Sigmoid colon (tissue), 7 donors: ENCODE data around the gene IPO8. TPM values are rescaled to one million over a fixed set of nuclear protein-coding genes. Genes with fewer than 3 reads are reported as not detected.

ENCODE experiments used
- DNase-seq: peaks from one replicate; pipeline ENCODE4 v3.0.0-alpha.2; 2019
- H3K27ac ChIP-seq, 4 donors: fragments of 200-600 bp; sonication (generic); one replicate each; pipeline ENCODE4 v1.5.1; 2016 to 2019; ENCODE audit warnings: mild to moderate bottlenecking in 1 of 4
- H3K27me3 ChIP-seq, 3 donors: fragments of 200-600 bp; sonication (generic); one replicate each; pipeline ENCODE4 v1.5.1; 2019; ENCODE audit warnings: mild to moderate bottlenecking in 1 of 3
- H3K36me3 ChIP-seq, 4 donors: fragments of 200-600 bp; sonication (generic); one replicate each; pipeline ENCODE4 v1.5.1; 2016 to 2019
- H3K4me1 ChIP-seq, 4 donors: fragments of 200-600 bp; sonication (generic); one replicate each; pipeline ENCODE4 v1.5.1; 2017 to 2019
- H3K4me3 ChIP-seq, 4 donors: fragments of 200-600 bp; sonication (generic); one replicate each; pipeline ENCODE4 v1.5.1; 2017 to 2019; ENCODE audit warnings: mild to moderate bottlenecking in 2 of 4, moderate library complexity in 1 of 4
- H3K9me3 ChIP-seq, 4 donors: fragments of 200-600 bp in 3 of 4; sonication (generic) in 3 of 4; one replicate each; pipeline versions ENCODE4 v1.5.1 to v1.6.1; 2013 to 2019
- EP300 ChIP-seq, 4 donors: sonication (generic); formaldehyde crosslinking; IDR thresholded peaks; one replicate each; pipeline ENCODE4 v1.6.1; 2017; ENCODE audit warnings: antibody characterized with exemption in 4 of 4
- POLR2A ChIP-seq, 2 donors: fragments of 450-650 bp; IDR thresholded peaks; one replicate each; pipeline ENCODE4 v1.6.1; 2016; ENCODE audit warnings: antibody characterized with exemption in 2 of 2, mild to moderate bottlenecking in 2 of 2, moderate library complexity in 2 of 2
- POLR2AphosphoS5 ChIP-seq, 4 donors: sonication (generic); formaldehyde crosslinking; IDR thresholded peaks; one replicate each; pipeline ENCODE4 v1.6.1; 2017; ENCODE audit warnings: antibody characterized with exemption in 4 of 4
- WGBS, 2 donors: extraction: QIAGEN DNeasy Blood & Tissue Kit; methylation state at CpG; one replicate each; pipeline ENCODE4 v1.1.7; 2013; 5-methylcytosine and 5-hydroxymethylcytosine counted together
- intact Hi-C: fragments of 100-400 bp; cut with DNase I; formaldehyde crosslinking; loops from one replicate; pipeline ENCODE4 v1.15.1; 2023
- polyA plus RNA-seq, 3 donors: library from polyadenylated mRNA; stranded (reverse); fragments of 200-250 nt; gene quantifications; one replicate each; pipeline ENCODE4 v1.2.3, GENCODE V29; 2013
- total RNA-seq, 4 donors: library from RNA; depleted of rRNA; stranded (reverse); fragments of >200 nt; gene quantifications; one replicate each; pipeline ENCODE4 v1.1.0, GENCODE V29; 2016
- TF ChIP-seq, protein P1 (sequence below), 4 experiments: fragments of 450-650 bp in 3 of 4; fragments of 200-600 bp in 1 of 4; IDR thresholded peaks; one replicate each; pipeline ENCODE4 v1.5.1; 2016 to 2019; ENCODE audit warnings: antibody characterized with exemption in 4 of 4, mild to moderate bottlenecking in 3 of 4, moderate library complexity in 2 of 4
- donor health status: healthy with polysubstance abuse.
- donor health status: Bipolar disorder and iron deficiency.
- donor health status: healthy.

IPO8 gene
- total and polyA plus RNA-seq, 7 donors: 20.1 to 61.2 (median 32.8) TPM

DNA sequence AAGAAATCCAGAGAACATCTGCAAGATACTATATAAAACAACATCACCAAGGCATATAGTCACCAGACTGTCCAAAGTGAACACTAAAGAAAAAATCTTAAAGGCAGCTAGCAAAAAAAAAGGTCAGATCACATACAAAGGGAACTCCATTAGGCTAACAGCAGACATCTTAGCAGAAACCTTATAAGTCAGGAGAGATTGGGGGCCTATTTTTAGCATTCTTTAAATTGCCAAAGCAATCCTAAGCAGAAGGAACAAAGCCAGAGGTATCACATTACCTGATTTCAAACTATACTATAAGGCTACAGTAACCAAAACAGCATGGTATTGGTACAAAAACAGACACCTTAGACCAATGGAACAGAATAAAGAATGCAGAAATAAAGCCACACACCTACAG, 92.5 kb downstream of the IPO8 start:
- intact Hi-C loops: no loop called here
- Histone ChIP-seq H3K9me3 (peaks cover 0 to 2% (median 0%) of the 10 kb centered on the region in 4 donors), H3K36me3 (no peaks in the 10 kb centered on the region), H3K27me3 (no peaks in the 10 kb centered on the region), H3K4me1 (no peaks in the 10 kb centered on the region), H3K4me3 (no peak overlapping the region), H3K27ac (no peak overlapping the region)
- no peak for DNase-seq
- TF ChIP-seq EP300 (IDR thresholded peaks at IDR 0.05): no peak
- TF ChIP-seq, protein P1, sequence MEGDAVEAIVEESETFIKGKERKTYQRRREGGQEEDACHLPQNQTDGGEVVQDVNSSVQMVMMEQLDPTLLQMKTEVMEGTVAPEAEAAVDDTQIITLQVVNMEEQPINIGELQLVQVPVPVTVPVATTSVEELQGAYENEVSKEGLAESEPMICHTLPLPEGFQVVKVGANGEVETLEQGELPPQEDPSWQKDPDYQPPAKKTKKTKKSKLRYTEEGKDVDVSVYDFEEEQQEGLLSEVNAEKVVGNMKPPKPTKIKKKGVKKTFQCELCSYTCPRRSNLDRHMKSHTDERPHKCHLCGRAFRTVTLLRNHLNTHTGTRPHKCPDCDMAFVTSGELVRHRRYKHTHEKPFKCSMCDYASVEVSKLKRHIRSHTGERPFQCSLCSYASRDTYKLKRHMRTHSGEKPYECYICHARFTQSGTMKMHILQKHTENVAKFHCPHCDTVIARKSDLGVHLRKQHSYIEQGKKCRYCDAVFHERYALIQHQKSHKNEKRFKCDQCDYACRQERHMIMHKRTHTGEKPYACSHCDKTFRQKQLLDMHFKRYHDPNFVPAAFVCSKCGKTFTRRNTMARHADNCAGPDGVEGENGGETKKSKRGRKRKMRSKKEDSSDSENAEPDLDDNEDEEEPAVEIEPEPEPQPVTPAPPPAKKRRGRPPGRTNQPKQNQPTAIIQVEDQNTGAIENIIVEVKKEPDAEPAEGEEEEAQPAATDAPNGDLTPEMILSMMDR (IDR thresholded peaks at IDR 0.05): no peak
- no peak for TF ChIP-seq POLR2A (IDR thresholded peaks at IDR 0.05)
- no peak for TF ChIP-seq POLR2AphosphoS5 (IDR thresholded peaks at IDR 0.05)

- WGBS, 2 donors: 90 to 91% methylated on average over 3 of the region's 3 CpGs
- intact Hi-C loops: no loop called here
Measured at GRCh38 chr12:30602678-30603077, 93.0 kb downstream of the IPO8 start.

DNA sequence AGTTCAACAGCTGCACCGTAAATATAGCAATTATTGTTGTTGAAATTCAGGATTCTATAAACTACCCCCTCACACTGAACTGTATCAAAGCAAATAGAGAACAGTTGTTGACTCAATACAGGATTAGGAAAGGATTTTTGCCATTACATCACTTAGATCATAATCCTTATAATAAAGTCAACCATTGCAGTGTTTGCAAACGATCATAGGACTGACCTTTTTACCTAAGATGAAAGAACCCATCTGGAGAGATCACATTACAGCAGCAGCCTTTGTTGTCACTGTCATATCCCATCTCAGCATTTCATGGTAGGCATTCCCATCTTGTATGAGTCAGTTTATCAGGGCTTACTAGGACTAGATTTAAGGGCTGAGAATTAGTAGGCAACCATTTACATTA, 96.1 kb downstream of the IPO8 start:
- no peaks in the 10 kb centered on the region for H3K36me3 ChIP-seq
- no peak overlapping the region for H3K27ac ChIP-seq
- DNase-seq: no peak
- no peaks in the 10 kb centered on the region for H3K27me3 ChIP-seq
- no peak overlapping the region for H3K4me3 ChIP-seq
- WGBS, 2 donors: 48 to 53% methylated on average over 2 of the region's 2 CpGs
- TF ChIP-seq POLR2A (IDR thresholded peaks at IDR 0.05) (no peak), EP300 (IDR thresholded peaks at IDR 0.05) (no peak), POLR2AphosphoS5 (IDR thresholded peaks at IDR 0.05) (no peak)
- TF ChIP-seq, protein P1 (IDR thresholded peaks at IDR 0.05): no peak
- H3K4me1 ChIP-seq: no peaks in the 10 kb centered on the region
- H3K9me3 ChIP-seq: peaks cover 0 to 2% (median 0%) of the 10 kb centered on the region in 4 donors
- intact Hi-C loops: no loop called here

More at GRCh38 chr12:30602678-30603077, 93.0 kb downstream of the IPO8 start:
- no peak for TF ChIP-seq EP300 (IDR thresholded peaks at IDR 0.05)
- TF ChIP-seq, protein P1 (IDR thresholded peaks at IDR 0.05): no peak
- no peak for TF ChIP-seq POLR2A (IDR thresholded peaks at IDR 0.05)
- TF ChIP-seq POLR2AphosphoS5 (IDR thresholded peaks at IDR 0.05): no peak
- no peaks in the 10 kb centered on the region for H3K36me3 ChIP-seq
- peaks cover 0 to 2% (median 0%) of the 10 kb centered on the region in 4 donors for H3K9me3 ChIP-seq
- H3K4me1 ChIP-seq: no peaks in the 10 kb centered on the region
- H3K4me3 ChIP-seq: no peak overlapping the region
- no peaks in the 10 kb centered on the region for H3K27me3 ChIP-seq
- no peak for DNase-seq
- H3K27ac ChIP-seq: no peak overlapping the region

- Histone ChIP-seq H3K36me3 (no peaks in the 10 kb centered on the region), H3K9me3 (peaks cover 0 to 2% (median 0%) of the 10 kb centered on the region in 4 donors), H3K4me3 (no peak overlapping the region), H3K4me1 (no peaks in the 10 kb centered on the region), H3K27ac (no peak overlapping the region), H3K27me3 (no peaks in the 10 kb centered on the region)
- no peak for DNase-seq
- no peak for TF ChIP-seq POLR2AphosphoS5 (IDR thresholded peaks at IDR 0.05)
- TF ChIP-seq, protein P1 (IDR thresholded peaks at IDR 0.05): no peak
- TF ChIP-seq EP300 (IDR thresholded peaks at IDR 0.05): no peak
- TF ChIP-seq POLR2A (IDR thresholded peaks at IDR 0.05): no peak
- WGBS, 2 donors: 76 to 86% methylated on average over 7 of the region's 7 CpGs
- intact Hi-C loops: no loop called here
Measured at GRCh38 chr12:30598889-30599288, 96.8 kb downstream of the IPO8 start.

DNA sequence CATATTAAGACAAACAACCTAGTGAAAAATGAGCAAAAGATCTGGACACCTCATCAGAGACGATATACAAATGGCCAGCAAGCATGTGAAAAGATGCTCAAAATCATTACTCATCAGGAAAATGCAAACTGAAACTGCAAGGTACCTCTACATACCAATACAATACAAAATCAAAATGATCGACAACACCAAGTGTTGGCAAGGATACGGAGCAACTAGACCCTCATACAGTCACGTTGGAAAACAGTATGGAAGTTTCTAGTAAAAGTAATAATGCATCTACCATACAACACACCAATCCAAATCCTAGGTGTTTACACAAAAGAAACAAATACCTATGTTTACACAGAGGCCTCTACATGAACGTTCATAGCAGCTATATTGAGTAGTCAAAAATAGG, 99.9 kb downstream of the IPO8 start:
- Histone ChIP-seq H3K9me3 (no peaks in the 10 kb centered on the region), H3K4me1 (no peaks in the 10 kb centered on the region), H3K27ac (no peak overlapping the region), H3K36me3 (no peaks in the 10 kb centered on the region), H3K4me3 (no peak overlapping the region), H3K27me3 (no peaks in the 10 kb centered on the region)
- TF ChIP-seq EP300 (IDR thresholded peaks at IDR 0.05) (no peak), POLR2AphosphoS5 (IDR thresholded peaks at IDR 0.05) (no peak), POLR2A (IDR thresholded peaks at IDR 0.05) (no peak)
- TF ChIP-seq, protein P1 (IDR thresholded peaks at IDR 0.05): no peak
- no peak for DNase-seq
- WGBS, 2 donors: 77 to 84% methylated on average over 5 of the region's 5 CpGs
- intact Hi-C loops: no loop called here
